HCT116 (cell line): ENCODE results near the gene GRID2. TPM values are rescaled to one million over a fixed set of nuclear protein-coding genes. Genes with fewer than 3 reads are reported as not detected.

Experiments
- ATAC-seq: fragments of 200-7000 bp; cut with Tn5 transposase; 2 replicates; pipeline ENCODE4 v1.9.1; 2020; ENCODE audit warnings: mild to moderate bottlenecking, moderate library complexity
- BruUV-seq: library from RNA; stranded (reverse); fragments of 400-500 nt; replicated peaks from 2 replicates; lab custom pipeline; 2021; lab: Mats Ljungman, UMichigan
- CTCF ChIA-PET: fragments of 300-600 bp; sonication (Branson Sonifier 250); formaldehyde crosslinking; loops from one replicate; lab custom pipeline; 2021; ENCODE audit warnings: antibody characterized with exemption; lab: Charles Lee
- POLR2A ChIA-PET: fragments of 300-600, 350-600 bp; sonication (Branson Sonifier 250); formaldehyde crosslinking; loops from one replicate; lab custom pipeline; 2021; ENCODE audit warnings: antibody characterized with exemption; lab: Charles Lee
- RAD21 ChIA-PET, 2 experiments: fragments of 300-600 bp; sonication (Branson Sonifier 250); formaldehyde crosslinking; loops; one replicate each; lab custom pipeline; 2023; ENCODE audit warnings: low total read pairs in 2 of 2; ENCODE audit not compliant: uncharacterized antibody in 2 of 2, unreplicated experiment in 2 of 2, low non-redundant PET in 1 of 2; lab: Charles Lee
- DNase-seq: peaks from one replicate; pipeline ENCODE4 v3.0.0-alpha.2; 2010; ENCODE audit warnings: low read depth, low spot score
- H2AFZ ChIP-seq: fragments of 200-600 bp; shearing (Covaris generic), sonication (generic); 2 replicates; pipeline ENCODE4 v1.6.1; 2017; ENCODE audit warnings: low read depth, mixed run types, mixed read lengths, antibody characterized with exemption, low read length; ENCODE audit not compliant: poor library complexity, severe bottlenecking
- H3K27ac ChIP-seq: 2 replicates; pipeline ENCODE4 v1.5.1; 2012; ENCODE audit warnings: low read depth, low read length
- H3K27me3 ChIP-seq: fragments of 200-600 bp; sonication (generic); 2 replicates; pipeline ENCODE4 v1.6.1; 2016; ENCODE audit warnings: mixed run types, low read length, mixed read lengths; ENCODE audit not compliant: insufficient read depth
- H3K36me3 ChIP-seq, 2 experiments: fragments of 200-500 bp in 1 of 2; fragments of 200-600 bp in 1 of 2; sonication (Bioruptor generic) in 1 of 2; sonication (generic) in 1 of 2; 2 replicates each; pipeline versions ENCODE4 v1.5.1 to v1.6.1; 2014 to 2016; ENCODE audit warnings: low read length in 2 of 2, inconsistent platforms in 1 of 2, mixed read lengths in 1 of 2, mixed run types in 1 of 2; ENCODE audit not compliant: insufficient read depth in 2 of 2, control insufficient read depth in 1 of 2
- H3K4me1 ChIP-seq, 2 experiments: fragments of 200-600 bp in 1 of 2; sonication (generic) in 1 of 2; 2 replicates each; pipeline versions ENCODE4 v1.5.1 to v1.6.1; 2012 to 2017; ENCODE audit warnings: low read length in 2 of 2, inconsistent platforms in 1 of 2, mild to moderate bottlenecking in 1 of 2, mixed read lengths in 1 of 2, mixed run types in 1 of 2, moderate library complexity in 1 of 2; ENCODE audit not compliant: insufficient read depth in 2 of 2, control insufficient read depth in 1 of 2
- H3K4me2 ChIP-seq: fragments of 200-600 bp; sonication (generic); 2 replicates; pipeline ENCODE4 v1.6.1; 2017; ENCODE audit warnings: mixed run types, low read length, mixed read lengths
- H3K4me3 ChIP-seq, 2 experiments: fragments of 200-600 bp in 1 of 2; sonication (generic) in 1 of 2; replicated peaks in 1 of 2; 2 replicates each; pipeline ENCODE4 v1.5.1; 2011 to 2016; ENCODE audit warnings: low read length in 2 of 2, control low read depth in 1 of 2, low read depth in 1 of 2, mild to moderate bottlenecking in 1 of 2, mixed read lengths in 1 of 2, mixed run types in 1 of 2
- H3K79me2 ChIP-seq: fragments of 200-600 bp; sonication (generic); 2 replicates; pipeline ENCODE4 v1.6.1; 2017; ENCODE audit warnings: mild to moderate bottlenecking, mixed run types, low read length, moderate library complexity, mixed read lengths; ENCODE audit not compliant: insufficient read depth
- H3K9ac ChIP-seq: fragments of 200-600 bp; sonication (generic); 2 replicates; pipeline ENCODE4 v1.6.1; 2016; ENCODE audit warnings: low read length, mixed read lengths
- H3K9me2 ChIP-seq: fragments of 200-600 bp; sonication (generic), shearing (Covaris generic); 2 replicates; pipeline ENCODE4 v1.6.1; 2017; ENCODE audit warnings: mixed run types, mild to moderate bottlenecking, moderate library complexity; ENCODE audit not compliant: insufficient read depth
- H3K9me3 ChIP-seq, 2 experiments: fragments of 200-500 bp in 1 of 2; fragments of 200-600 bp in 1 of 2; sonication (Bioruptor generic) in 1 of 2; sonication (generic) in 1 of 2; 2 replicates each; pipeline ENCODE4 v1.6.1; 2014 to 2017; ENCODE audit warnings: low read length in 2 of 2, mixed read lengths in 2 of 2, inconsistent platforms in 1 of 2, low read depth in 1 of 2, mild to moderate bottlenecking in 1 of 2, mixed run types in 1 of 2, moderate library complexity in 1 of 2; ENCODE audit not compliant: control insufficient read depth in 1 of 2, insufficient read depth in 1 of 2
- H4K20me1 ChIP-seq: fragments of 200-600 bp; sonication (generic), shearing (Covaris generic); 2 replicates; pipeline ENCODE4 v1.6.1; 2017; ENCODE audit warnings: mixed run types, mild to moderate bottlenecking, moderate library complexity; ENCODE audit not compliant: insufficient read depth
- EGR1 ChIP-seq: IDR thresholded peaks from 2 replicates; pipeline ENCODE4 v1.6.1; 2012; ENCODE audit warnings: low read depth
- ELF1 ChIP-seq: IDR thresholded peaks from 2 replicates; pipeline ENCODE4 v1.6.1; 2012; ENCODE audit warnings: low read depth, borderline replicate concordance
- EZH2phosphoT487 ChIP-seq: fragments of 200-600 bp; IDR thresholded peaks from 2 replicates; pipeline ENCODE4 v1.6.1; 2018; ENCODE audit warnings: antibody characterized with exemption, borderline replicate concordance
- FOSL1 ChIP-seq: IDR thresholded peaks from 2 replicates; pipeline ENCODE4 v1.6.1; 2012; ENCODE audit warnings: low read depth
- JUND ChIP-seq: IDR thresholded peaks from 2 replicates; pipeline ENCODE4 v1.6.1; 2012
- POLR2A ChIP-seq: IDR thresholded peaks from 2 replicates; pipeline ENCODE4 v1.7.0; 2011; ENCODE audit warnings: borderline replicate concordance; ENCODE audit not compliant: insufficient read depth, insufficient read length; ENCODE audit errors: extremely low read depth
- SIN3A ChIP-seq: IDR thresholded peaks from 2 replicates; pipeline ENCODE4 v1.6.1; 2012; ENCODE audit warnings: low read depth
- SRF ChIP-seq: IDR thresholded peaks from 2 replicates; pipeline ENCODE4 v1.6.1; 2012; ENCODE audit warnings: low read depth
- TCF7L2 ChIP-seq: IDR thresholded peaks from 2 replicates; pipeline ENCODE4 v1.7.0; 2011; ENCODE audit warnings: borderline replicate concordance, inconsistent platforms; ENCODE audit not compliant: insufficient read depth, insufficient read length; ENCODE audit errors: extremely low read depth
- ZFX ChIP-seq: fragments of 450-650 bp; IDR thresholded peaks from 2 replicates; pipeline ENCODE4 v1.6.1; 2017
- ZNF274 ChIP-seq: fragments of 200-500 bp; sonication (Bioruptor generic); IDR thresholded peaks from 2 replicates; pipeline ENCODE4 v1.6.1; 2014; ENCODE audit warnings: mild to moderate bottlenecking, low read depth, low read length, inconsistent platforms
- intact Hi-C: fragments of 100-400 bp; cut with micrococcal nuclease; formaldehyde crosslinking; loops from 2 replicates; pipeline ENCODE4 v1.10.0; 2022
- total RNA-seq: library from RNA; stranded (reverse); gene quantifications from one replicate; pipeline ENCODE4 v1.2.1, GENCODE V29; 2021; ENCODE audit not compliant: unreplicated experiment
- TF ChIP-seq, protein P1 (sequence below): IDR thresholded peaks from 2 replicates; pipeline ENCODE4 v1.6.1; 2011; ENCODE audit warnings: mild to moderate bottlenecking, low read length, moderate library complexity; ENCODE audit not compliant: insufficient replicate concordance; ENCODE audit errors: extremely low read depth
- TF ChIP-seq, protein P2 (sequence below): IDR thresholded peaks from 2 replicates; pipeline ENCODE4 v1.6.1; 2012; ENCODE audit warnings: low read depth

GRID2 gene
- total RNA-seq, 1 experiment from 2014 or later, result not detected

DNA sequence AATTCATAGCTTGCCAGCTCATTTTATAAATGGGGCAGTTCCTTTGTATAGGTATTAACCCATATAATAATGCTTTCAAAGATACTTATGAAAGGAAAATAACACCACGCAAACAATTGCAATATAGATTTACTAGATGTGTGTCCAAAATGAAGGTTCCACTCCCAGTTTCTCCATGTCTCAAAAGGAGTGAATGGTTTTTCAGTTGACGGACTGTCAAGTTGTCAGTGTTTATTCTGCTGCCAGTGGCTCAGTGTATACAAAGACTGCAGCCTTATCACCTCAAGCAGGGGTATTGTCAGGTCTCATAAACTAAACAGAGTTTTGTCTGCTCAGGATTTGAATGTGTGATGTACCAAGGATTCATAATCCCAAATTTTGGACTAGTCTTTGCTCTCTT, 939.5 kb downstream of the GRID2 start:
- H4K20me1 ChIP-seq, result no peaks in the 10 kb centered on the region
- H3K9me3 ChIP-seq, result no peaks in the 10 kb centered on the region
- no peak overlapping the region for H3K4me2 ChIP-seq
- TF ChIP-seq SRF (no peak), POLR2A (no peak), ZFX (no peak), EZH2phosphoT487 (no peak), ELF1 (no peak)
- TF ChIP-seq, protein P1, sequence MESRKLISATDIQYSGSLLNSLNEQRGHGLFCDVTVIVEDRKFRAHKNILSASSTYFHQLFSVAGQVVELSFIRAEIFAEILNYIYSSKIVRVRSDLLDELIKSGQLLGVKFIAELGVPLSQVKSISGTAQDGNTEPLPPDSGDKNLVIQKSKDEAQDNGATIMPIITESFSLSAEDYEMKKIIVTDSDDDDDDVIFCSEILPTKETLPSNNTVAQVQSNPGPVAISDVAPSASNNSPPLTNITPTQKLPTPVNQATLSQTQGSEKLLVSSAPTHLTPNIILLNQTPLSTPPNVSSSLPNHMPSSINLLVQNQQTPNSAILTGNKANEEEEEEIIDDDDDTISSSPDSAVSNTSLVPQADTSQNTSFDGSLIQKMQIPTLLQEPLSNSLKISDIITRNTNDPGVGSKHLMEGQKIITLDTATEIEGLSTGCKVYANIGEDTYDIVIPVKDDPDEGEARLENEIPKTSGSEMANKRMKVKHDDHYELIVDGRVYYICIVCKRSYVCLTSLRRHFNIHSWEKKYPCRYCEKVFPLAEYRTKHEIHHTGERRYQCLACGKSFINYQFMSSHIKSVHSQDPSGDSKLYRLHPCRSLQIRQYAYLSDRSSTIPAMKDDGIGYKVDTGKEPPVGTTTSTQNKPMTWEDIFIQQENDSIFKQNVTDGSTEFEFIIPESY, result no peak
- no peak overlapping the region for H3K9ac ChIP-seq
- no peak overlapping the region for H2AFZ ChIP-seq
- ATAC-seq (no peak), DNase-seq (no peak)
- ChIA-PET POLR2A (no interaction called here), CTCF (no interaction called here), RAD21 (no interaction called here)
- no peaks in the 10 kb centered on the region for H3K36me3 ChIP-seq
- no peaks in the 10 kb centered on the region for H3K27me3 ChIP-seq
- no peak overlapping the region for H3K4me3 ChIP-seq
- H3K9me2 ChIP-seq, result no peaks in the 10 kb centered on the region
- no peak overlapping the region for H3K27ac ChIP-seq
- no peaks in the 10 kb centered on the region for H3K4me1 ChIP-seq
- BruUV-seq, result no TSS peak
- intact Hi-C loops, result no loop called here
- no peaks in the 10 kb centered on the region for H3K79me2 ChIP-seq

DNA sequence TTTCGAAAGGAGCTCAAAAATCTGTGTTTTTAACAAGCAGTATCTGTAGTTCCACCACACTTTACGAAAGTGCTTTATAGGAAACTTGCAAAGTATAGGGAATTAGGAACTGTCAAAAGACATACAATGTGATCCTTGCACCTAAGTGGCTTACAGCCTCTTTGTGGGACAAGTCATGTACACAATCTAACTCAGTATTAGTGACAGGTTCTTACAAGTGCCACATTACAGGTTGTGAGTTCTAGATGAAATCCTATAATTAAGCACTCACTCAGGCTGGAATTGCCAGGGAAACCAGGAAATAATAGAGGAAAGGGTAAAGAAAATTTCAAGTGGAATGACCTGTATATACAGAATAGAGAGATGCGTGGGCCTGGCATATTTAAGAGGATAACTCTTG, 957.4 kb downstream of the GRID2 start:
- RAD21 ChIA-PET, result no interaction called here
- H3K9me2 ChIP-seq, result no peaks in the 10 kb centered on the region
- H2AFZ ChIP-seq, result no peak overlapping the region
- H3K27me3 ChIP-seq, result no peaks in the 10 kb centered on the region
- DNase-seq (no peak), ATAC-seq (no peak)
- H3K9ac ChIP-seq, result no peak overlapping the region
- H3K4me1 ChIP-seq, result no peaks in the 10 kb centered on the region
- H3K4me3 ChIP-seq, result no peak overlapping the region
- H4K20me1 ChIP-seq, result no peaks in the 10 kb centered on the region
- POLR2A ChIA-PET, result no interaction called here
- H3K36me3 ChIP-seq, result no peaks in the 10 kb centered on the region
- no peaks in the 10 kb centered on the region for H3K9me3 ChIP-seq
- intact Hi-C loops, result no loop called here
- no peak overlapping the region for H3K4me2 ChIP-seq
- H3K27ac ChIP-seq, result no peak overlapping the region
- BruUV-seq, result no TSS peak
- CTCF ChIA-PET, result interaction anchor here (1.5 kb wide), 1 partner anchor 10 kb away, joined by 4 read pairs; no protein-coding TSS in a partner anchor
- no peaks in the 10 kb centered on the region for H3K79me2 ChIP-seq
- no peak for TF ChIP-seq TCF7L2
- no peak for TF ChIP-seq ZNF274
- TF ChIP-seq, protein P1, result no peak
- no peak for TF ChIP-seq EZH2phosphoT487
- no peak for TF ChIP-seq FOSL1
- TF ChIP-seq EGR1, result no peak
- no peak for TF ChIP-seq ZFX
- TF ChIP-seq SIN3A, result no peak
- TF ChIP-seq SRF, result no peak
- no peak for TF ChIP-seq JUND
- TF ChIP-seq, protein P2, sequence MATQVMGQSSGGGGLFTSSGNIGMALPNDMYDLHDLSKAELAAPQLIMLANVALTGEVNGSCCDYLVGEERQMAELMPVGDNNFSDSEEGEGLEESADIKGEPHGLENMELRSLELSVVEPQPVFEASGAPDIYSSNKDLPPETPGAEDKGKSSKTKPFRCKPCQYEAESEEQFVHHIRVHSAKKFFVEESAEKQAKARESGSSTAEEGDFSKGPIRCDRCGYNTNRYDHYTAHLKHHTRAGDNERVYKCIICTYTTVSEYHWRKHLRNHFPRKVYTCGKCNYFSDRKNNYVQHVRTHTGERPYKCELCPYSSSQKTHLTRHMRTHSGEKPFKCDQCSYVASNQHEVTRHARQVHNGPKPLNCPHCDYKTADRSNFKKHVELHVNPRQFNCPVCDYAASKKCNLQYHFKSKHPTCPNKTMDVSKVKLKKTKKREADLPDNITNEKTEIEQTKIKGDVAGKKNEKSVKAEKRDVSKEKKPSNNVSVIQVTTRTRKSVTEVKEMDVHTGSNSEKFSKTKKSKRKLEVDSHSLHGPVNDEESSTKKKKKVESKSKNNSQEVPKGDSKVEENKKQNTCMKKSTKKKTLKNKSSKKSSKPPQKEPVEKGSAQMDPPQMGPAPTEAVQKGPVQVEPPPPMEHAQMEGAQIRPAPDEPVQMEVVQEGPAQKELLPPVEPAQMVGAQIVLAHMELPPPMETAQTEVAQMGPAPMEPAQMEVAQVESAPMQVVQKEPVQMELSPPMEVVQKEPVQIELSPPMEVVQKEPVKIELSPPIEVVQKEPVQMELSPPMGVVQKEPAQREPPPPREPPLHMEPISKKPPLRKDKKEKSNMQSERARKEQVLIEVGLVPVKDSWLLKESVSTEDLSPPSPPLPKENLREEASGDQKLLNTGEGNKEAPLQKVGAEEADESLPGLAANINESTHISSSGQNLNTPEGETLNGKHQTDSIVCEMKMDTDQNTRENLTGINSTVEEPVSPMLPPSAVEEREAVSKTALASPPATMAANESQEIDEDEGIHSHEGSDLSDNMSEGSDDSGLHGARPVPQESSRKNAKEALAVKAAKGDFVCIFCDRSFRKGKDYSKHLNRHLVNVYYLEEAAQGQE, result no peak
